ENCODE data around the gene ALKBH8. TPM values are rescaled to one million over a fixed set of nuclear protein-coding genes. Genes with fewer than 3 reads are reported as not detected.
A peak's percentile ranks its signal among the peaks of the same experiment; 100 is the strongest.

Gene ALKBH8
- total and polyA plus RNA-seq, 2 of the 13 experiments (the other 11 are each of a cell fraction or from before 2014, with no cell fraction given): 2.4 to 9.1 TPM

DNA sequence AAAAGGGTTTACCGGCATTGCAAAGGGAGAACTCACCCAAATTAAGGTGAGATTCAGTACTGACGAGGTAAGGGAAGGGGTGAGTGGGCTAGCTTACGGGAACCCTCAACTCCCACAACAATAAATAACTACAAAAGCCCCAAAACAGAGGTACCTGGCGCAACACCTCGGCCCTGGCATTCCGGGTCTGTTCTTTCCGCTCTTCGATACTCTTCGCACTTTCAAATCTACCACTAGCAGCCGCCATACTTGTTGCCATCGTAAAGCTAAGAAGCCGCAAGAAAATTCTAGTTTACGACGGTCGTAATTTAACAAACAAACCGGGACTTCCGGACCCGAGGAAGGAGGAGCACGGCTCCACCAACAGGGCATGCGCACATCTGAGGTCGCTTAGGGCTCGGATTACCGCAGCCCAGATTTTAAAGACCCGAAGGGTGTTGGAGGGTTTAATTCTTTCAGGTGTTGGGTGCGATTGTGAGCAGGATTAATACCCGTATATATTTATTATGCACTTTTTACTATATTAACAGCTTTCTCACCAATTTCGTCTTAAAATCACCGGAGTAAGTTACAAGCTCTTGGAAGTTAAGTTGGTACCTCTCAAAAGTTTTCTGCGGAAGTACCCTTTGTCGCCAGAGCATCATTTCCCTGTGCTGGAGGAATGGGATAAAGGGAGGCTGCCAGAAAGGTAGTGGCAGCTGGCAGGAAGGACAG, 107.8 kb downstream of the ALKBH8 start, which contains the start of gene CWF19L2 (continued):
- peak; percentile 85 for TF ChIP-seq ARID4A (CRISPR knock-in tag; IDR thresholded peaks at IDR 0.05; ENCODE audit: borderline replicate concordance)
- peak; percentile 96 for TF ChIP-seq POLR2AphosphoS5 (IDR thresholded peaks at IDR 0.05; ENCODE audit: low read depth, low read length)
- TF ChIP-seq HCFC1 (IDR thresholded peaks at IDR 0.05; ENCODE audit: low read depth, low read length): peak; percentile 14; the same call in 1 of the 2 replicates
- no peak for TF ChIP-seq LCORL (IDR thresholded peaks at IDR 0.05)
- TF ChIP-seq LCORL (CRISPR knock-in tag; IDR thresholded peaks at IDR 0.05): no peak
- 0 out of 2 replicates have a peak, but pooled peaks have one; percentile 39 for TF ChIP-seq MLX (CRISPR knock-in tag; IDR thresholded peaks at IDR 0.05)
- TF ChIP-seq ZNF160 (CRISPR knock-in tag; IDR thresholded peaks at IDR 0.05): no peak
- TF ChIP-seq HOXA5 (CRISPR knock-in tag; IDR thresholded peaks at IDR 0.05): no peak
- no peak for TF ChIP-seq HINFP (CRISPR knock-in tag; IDR thresholded peaks at IDR 0.05; ENCODE audit: low read depth)
- no peak for TF ChIP-seq CREB1 (IDR thresholded peaks at IDR 0.05)
- peak; percentile 61; the same call in 1 of the 2 replicates for TF ChIP-seq CREB1 (CRISPR knock-in tag; IDR thresholded peaks at IDR 0.05)
- TF ChIP-seq, protein P1, sequence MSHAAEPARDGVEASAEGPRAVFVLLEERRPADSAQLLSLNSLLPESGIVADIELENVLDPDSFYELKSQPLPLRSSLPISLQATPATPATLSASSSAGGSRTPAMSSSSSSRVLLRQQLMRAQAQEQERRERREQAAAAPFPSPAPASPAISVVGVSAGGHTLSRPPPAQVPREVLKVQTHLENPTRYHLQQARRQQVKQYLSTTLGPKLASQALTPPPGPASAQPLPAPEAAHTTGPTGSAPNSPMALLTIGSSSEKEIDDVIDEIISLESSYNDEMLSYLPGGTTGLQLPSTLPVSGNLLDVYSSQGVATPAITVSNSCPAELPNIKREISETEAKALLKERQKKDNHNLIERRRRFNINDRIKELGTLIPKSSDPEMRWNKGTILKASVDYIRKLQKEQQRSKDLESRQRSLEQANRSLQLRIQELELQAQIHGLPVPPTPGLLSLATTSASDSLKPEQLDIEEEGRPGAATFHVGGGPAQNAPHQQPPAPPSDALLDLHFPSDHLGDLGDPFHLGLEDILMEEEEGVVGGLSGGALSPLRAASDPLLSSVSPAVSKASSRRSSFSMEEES (CRISPR knock-in tag; IDR thresholded peaks at IDR 0.05): no peak
- no peak for TF ChIP-seq NFYB (CRISPR knock-in tag; IDR thresholded peaks at IDR 0.05)
- peak; percentile 94 for TF ChIP-seq ELF1 (CRISPR knock-in tag; IDR thresholded peaks at IDR 0.05)
- TF ChIP-seq ZNF800 (CRISPR knock-in tag; IDR thresholded peaks at IDR 0.05): no peak
- peak; percentile 37; the same call in 1 of the 2 replicates for TF ChIP-seq ATF2 (CRISPR knock-in tag; IDR thresholded peaks at IDR 0.05)
- no peak for TF ChIP-seq MTA1 (CRISPR knock-in tag; IDR thresholded peaks at IDR 0.05; ENCODE audit: borderline replicate concordance)
- TF ChIP-seq CAMTA2 (CRISPR knock-in tag; IDR thresholded peaks at IDR 0.05; ENCODE audit: borderline replicate concordance): no peak
- peak; percentile 33; the same call in 1 of the 2 replicates for TF ChIP-seq SALL1 (CRISPR knock-in tag; IDR thresholded peaks at IDR 0.05)
